Activated CD4-positive, CD25-positive, alpha-beta regulatory T cell treated with anti-CD3 and anti-CD28 coated beads, Interleukin-2, amount 50 U/mL, for 16 hours (primary cell): Measurements from ENCODE around the gene PCDHGA11.
"Not testable (repeated sequence)": the region's sequence is repeated elsewhere in the genome, so short reads cannot be mapped to it uniquely, and the experiment has no call there.

Experiments used
- DNase-seq: peaks from one replicate; pipeline ENCODE4 v3.0.0-alpha.2; 2020; ENCODE audit warnings: low read depth, low spot score

Gene PCDHGA11

GRCh38 chr5:141420855-141421488 is at the start of gene PCDHGA11:
Gene PCDHGA11 (plus strand): TSS chr5:141421051. CDS start chr5:141421228, 177 bp downstream.
- no peak for DNase-seq

DNA sequence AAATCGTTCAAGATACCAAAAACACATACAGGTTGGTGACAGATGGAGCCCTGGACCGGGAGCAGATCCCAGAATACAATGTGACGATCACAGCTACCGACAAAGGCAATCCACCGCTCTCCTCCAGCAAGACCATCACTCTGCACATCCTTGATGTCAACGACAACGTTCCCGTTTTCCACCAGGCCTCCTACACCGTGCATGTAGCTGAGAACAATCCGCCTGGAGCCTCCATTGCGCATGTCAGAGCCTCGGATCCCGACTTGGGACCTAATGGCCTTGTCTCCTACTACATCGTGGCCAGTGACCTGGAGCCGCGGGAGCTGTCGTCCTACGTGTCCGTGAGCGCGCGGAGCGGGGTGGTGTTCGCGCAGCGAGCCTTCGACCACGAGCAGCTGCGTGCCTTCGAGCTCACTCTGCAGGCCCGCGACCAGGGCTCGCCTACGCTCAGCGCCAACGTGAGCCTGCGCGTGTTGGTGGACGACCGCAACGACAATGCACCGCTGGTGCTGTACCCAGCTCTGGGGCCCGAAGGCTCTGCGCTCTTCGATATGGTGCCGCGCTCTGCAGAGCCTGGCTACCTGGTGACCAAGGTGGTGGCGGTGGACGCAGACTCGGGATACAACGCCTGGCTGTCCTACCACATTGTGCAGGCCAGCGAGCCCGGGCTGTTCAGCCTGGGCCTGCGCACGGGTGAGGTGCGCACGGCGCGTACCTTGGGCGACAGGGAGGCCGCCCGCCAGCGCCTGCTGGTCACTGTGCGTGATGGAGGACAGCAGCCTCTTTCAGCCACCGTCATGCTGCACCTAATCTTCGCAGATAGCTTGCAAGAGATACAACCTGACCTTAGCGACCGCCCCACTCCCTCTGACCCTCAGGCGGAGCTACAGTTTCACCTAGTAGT is 49.0 kb upstream of the PCDHGA11 start:
- DNase-seq = no peak

DNA sequence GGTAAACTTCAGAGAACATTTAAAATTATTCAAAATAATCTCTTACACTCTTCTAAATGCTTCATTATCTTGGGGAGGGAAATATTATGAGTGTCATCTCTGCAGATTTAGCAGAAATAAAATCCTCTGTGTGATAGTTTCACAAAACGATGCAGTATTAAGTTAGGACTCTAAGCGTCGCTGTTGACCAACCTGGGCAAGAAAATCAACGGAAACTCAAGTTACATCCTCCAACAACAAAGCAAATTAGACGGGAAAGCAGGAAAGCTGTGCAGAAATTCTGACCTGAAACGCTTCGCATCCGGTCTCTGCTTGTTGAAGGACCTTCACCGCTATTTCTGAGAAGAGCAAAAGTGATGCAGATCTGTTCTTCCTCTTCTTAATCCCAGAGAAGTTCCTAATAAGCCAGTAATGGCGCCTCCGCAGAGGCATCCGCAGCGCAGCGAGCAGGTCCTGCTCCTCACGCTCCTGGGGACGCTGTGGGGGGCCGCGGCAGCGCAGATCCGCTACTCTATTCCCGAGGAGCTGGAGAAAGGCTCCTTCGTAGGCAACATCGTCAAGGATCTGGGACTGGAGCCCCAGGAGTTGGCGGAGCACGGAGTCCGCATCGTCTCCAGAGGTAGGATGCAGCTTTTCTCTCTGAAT is 47.1 kb upstream of the PCDHGA11 start, which contains the start of gene PCDHGA6:
TSS of gene PCDHGA6 (plus strand) at position 219 of the 645 bp plus-strand sequence. CDS start at position 412, 193 bp downstream.
- DNase-seq = no peak

DNA sequence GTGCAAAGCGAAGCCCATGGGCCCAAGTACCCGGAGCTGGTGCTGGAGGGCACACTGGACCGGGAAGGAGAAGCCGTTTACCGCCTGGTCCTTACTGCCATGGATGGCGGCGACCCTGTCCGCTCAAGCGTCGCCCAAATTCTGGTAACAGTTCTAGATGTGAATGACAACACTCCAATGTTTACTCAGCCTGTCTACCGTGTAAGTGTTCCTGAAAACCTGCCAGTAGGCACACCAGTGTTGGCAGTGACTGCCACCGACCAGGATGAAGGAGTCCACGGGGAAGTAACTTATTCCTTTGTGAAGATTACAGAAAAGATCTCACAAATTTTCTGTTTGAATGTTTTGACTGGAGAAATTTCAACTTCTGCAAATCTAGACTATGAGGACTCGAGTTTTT is 46.2 kb upstream of the PCDHGA11 start:
- no peak for DNase-seq

DNA sequence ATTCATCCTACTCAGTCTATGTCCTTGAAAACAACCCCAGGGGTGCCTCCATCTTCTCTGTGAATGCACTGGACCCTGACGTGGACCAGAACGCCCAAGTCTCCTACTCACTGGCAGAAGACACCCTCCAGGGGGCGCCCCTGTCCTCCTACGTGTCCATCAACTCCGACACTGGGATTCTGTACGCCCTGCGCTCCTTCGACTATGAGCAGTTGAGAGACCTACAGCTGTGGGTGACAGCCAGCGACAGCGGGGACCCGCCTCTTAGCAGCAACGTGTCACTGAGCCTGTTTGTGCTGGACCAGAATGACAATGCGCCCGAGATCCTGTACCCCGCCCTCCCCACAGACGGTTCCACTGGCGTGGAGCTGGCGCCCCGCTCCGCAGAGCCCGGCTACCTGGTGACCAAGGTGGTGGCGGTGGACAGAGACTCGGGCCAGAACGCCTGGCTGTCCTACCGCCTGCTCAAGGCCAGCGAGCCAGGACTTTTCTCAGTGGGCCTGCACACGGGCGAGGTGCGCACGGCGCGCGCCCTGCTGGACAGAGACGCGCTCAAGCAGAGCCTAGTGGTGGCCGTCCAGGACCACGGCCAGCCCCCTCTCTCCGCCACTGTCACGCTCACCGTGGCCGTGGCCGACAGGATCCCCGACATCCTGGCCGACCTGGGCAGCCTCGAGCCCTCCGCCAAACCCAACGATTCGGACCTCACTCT is 45.3 kb upstream of the PCDHGA11 start:
- DNase-seq = not testable (repeated sequence)

DNA sequence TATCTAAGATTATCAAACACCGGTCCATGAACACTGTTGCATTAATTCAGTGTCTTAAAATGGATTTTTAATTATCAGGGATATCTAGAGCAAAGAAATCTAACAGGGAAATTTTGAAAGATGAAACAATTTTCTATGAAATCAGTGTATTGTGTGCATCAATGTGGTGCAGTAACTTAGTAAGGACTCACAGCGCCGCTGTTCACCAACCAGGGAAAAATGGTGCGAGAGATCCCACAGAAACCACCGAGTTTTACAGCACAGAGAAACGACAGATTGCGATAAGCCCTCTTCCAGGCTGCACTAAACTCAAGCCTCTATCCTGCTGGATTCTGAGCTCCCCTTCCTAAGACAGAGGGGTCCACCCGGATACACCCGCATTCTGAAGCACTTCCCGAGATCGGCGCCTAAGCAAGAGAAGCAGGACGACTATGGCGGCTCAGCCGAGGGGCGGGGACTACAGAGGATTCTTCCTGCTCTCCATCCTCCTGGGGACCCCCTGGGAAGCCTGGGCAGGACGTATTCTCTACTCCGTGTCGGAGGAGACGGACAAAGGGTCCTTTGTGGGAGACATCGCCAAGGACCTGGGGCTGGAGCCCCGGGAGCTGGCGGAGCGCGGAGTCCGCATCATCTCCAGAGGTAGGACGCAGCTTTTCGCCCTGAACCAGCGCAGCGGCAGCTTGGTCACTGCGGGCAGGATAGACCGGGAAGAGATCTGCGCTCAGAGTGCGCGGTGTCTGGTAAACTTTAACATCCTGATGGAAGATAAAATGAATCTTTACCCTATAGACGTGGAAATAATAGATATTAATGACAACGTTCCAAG is 38.2 kb upstream of the PCDHGA11 start, which contains the start of gene PCDHGA7:
TSS of gene PCDHGA7 (plus strand) at position 274 of the 826 bp plus-strand sequence. CDS start at position 432, 158 bp downstream.
- DNase-seq = no peak

DNA sequence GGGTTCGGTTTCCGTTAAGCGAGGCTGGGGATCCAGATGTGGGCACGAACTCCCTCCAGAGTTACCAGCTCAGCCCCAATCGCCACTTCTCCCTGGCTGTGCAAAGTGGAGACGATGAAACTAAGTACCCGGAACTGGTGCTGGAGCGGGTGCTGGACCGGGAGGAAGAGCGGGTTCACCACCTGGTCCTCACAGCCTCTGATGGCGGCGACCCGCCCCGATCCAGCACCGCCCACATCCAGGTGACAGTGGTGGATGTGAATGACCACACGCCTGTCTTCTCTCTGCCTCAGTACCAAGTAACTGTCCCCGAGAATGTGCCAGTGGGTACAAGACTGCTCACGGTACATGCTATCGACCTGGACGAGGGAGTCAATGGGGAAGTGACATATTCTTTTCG is 37.5 kb upstream of the PCDHGA11 start:
- DNase-seq = no peak

DNA sequence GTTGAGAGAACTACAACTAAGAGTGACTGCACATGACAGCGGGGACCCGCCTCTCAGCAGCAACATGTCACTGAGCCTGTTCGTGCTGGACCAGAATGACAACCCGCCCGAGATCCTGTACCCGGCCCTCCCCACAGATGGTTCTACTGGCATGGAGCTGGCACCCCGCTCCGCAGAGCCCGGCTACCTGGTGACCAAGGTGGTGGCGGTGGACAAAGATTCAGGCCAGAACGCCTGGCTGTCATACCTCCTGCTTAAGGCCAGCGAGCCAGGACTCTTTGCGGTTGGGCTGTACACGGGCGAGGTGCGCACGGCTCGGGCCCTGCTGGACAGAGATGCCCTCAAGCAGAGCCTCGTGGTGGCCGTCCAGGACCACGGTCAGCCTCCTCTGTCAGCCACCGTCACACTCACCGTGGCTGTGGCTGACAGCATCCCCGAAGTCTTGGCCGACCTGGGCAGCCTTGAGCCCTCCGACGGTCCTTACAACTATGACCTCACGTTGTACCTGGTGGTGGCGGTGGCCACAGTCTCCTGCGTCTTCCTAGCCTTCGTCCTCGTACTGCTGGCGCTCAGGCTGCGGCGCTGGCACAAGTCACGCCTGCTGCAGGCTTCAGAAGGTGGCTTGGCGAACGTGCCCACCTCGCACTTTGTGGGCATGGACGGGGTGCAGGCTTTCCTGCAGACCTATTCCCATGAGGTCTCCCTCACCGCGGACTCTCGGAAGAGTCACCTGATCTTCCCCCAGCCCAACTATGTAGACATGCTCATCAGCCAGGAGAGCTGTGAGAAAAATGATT is 36.2 kb upstream of the PCDHGA11 start:
- no peak for DNase-seq

- not testable (repeated sequence) for DNase-seq
Measured at GRCh38 chr5:141387557-141388311, 33.1 kb upstream of the PCDHGA11 start, which contains the start of gene PCDHGB4. Gene PCDHGB4 (plus strand): TSS chr5:141387698. CDS start chr5:141387885, 187 bp downstream.

- DNase-seq = no peak
Measured at GRCh38 chr5:141388661-141389060, 32.2 kb upstream of the PCDHGA11 start.

DNA sequence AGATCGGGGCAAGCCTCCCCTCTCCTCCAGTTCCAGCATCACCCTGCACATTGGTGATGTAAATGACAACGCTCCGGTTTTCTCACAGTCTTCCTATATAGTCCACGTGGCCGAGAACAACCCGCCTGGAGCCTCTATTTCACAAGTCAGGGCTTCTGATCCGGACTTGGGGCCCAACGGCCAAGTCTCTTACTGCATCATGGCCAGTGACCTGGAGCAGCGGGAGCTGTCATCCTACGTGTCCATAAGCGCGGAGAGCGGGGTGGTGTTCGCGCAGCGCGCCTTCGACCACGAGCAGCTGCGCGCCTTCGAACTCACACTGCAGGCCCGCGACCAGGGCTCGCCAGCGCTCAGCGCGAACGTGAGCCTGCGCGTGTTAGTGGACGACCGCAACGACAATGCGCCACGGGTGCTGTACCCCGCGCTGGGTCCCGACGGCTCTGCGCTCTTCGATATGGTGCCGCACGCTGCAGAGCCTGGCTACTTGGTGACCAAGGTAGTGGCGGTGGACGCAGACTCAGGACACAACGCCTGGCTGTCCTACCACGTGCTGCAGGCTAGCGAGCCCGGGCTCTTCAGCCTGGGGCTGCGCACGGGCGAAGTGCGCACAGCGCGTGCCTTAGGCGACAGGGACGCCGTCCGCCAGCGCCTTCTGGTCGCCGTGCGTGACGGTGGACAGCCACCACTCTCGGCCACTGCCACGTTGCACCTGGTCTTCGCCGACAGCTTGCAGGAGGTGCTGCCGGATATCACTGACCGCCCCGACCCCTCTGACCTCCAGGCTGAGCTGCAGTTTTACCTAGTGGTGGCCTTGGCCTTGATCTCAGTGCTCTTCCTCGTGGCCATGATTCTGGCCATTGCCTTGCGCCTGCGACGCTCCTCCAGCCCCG is 31.5 kb upstream of the PCDHGA11 start:
- no peak for DNase-seq

GRCh38 chr5:141392429-141393198 is 28.2 kb upstream of the PCDHGA11 start, which contains the start of gene PCDHGA8:
Gene PCDHGA8 (plus strand): TSS chr5:141392633. CDS start chr5:141392814, 181 bp downstream.
- no peak for DNase-seq

DNA sequence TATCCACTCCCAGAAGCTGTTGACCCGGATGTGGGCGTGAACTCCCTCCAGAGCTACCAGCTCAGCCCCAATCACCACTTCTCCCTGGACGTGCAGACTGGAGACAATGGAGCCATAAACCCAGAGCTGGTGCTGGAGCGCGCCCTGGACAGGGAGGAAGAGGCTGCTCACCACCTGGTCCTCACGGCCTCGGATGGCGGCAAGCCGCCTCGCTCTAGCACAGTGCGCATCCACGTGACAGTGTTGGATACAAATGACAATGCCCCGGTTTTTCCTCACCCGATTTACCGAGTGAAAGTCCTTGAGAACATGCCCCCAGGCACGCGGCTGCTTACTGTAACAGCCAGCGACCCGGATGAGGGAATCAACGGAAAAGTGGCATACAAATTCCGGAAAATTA is 27.6 kb upstream of the PCDHGA11 start:
- DNase-seq = no peak

GRCh38 chr5:141394401-141395187 is 26.3 kb upstream of the PCDHGA11 start:
- DNase-seq = not testable (repeated sequence)

DNA sequence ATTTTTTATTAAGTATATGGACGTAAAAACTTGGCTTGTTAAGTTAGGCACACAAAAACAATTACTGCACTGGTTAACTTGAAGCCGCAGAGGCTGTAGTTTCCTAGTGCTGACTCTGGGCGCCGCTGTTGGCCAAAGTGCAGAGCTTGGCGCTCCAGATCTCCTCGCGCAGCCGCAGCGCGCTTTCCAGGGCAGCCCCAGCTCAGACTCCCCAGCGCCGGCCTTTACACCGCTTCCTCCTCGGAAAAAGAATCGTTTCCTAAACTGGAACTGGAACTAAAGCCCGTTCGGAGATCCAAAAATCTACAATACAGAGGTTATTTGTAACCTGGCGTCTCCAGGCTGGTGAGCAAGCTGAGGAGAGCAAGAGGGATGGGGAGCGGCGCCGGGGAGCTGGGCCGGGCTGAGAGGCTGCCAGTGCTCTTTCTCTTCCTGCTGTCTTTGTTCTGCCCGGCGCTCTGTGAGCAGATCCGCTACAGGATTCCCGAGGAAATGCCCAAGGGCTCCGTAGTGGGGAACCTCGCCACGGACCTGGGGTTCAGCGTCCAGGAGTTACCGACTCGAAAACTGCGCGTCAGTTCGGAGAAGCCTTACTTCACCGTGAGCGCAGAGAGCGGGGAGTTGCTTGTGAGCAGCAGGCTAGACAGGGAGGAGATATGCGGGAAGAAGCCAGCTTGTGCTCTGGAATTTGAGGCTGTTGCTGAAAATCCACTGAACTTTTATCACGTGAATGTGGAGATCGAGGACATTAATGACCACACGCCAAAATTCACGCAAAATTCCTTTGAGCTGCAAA is 22.9 kb upstream of the PCDHGA11 start, which contains the start of gene PCDHGB5:
TSS of gene PCDHGB5 (plus strand) at position 192 of the 796 bp plus-strand sequence. CDS start at position 373, 181 bp downstream.
- not testable (repeated sequence) for DNase-seq
